ENCODE measurements around the gene PDE6H.
A peak's percentile ranks its signal among the peaks of the same experiment; 100 is the strongest.

Gene PDE6H

GRCh38 chr12:14960548-14961465, 12.0 kb upstream of the PDE6H start:
- Histone ChIP-seq H3K27ac (ENCODE audit: low read depth, low read length) (peak overlapping the region; percentile 98), H3K79me2 (ENCODE audit: control insufficient read depth, low read length) (peaks cover 60% of the 10 kb centered on the region), H3K27me3 (ENCODE audit: control insufficient read depth, low read length) (no peaks in the 10 kb centered on the region), H3K4me1 (ENCODE audit: control insufficient read depth, low read length) (peaks cover 70% of the 10 kb centered on the region), H3K9me2 (replicated peaks; ENCODE audit: control insufficient read depth, low read length) (no peaks in the 10 kb centered on the region), H3K9me3 (ENCODE audit: control insufficient read depth, insufficient read depth, low read length) (no peaks in the 10 kb centered on the region), H3F3A (ENCODE audit: control insufficient read depth, insufficient read depth) (peaks cover 61% of the 10 kb centered on the region), H3K4me3 (ENCODE audit: low read length) (peak overlapping the region; percentile 90), H3K4me2 (ENCODE audit: low read length) (peak overlapping the region; percentile 98), H4K20me1 (ENCODE audit: control insufficient read depth, insufficient read depth, low read depth, low read length) (peaks cover 7% of the 10 kb centered on the region; the same call in 1 of the 2 replicates), H3K36me3 (ENCODE audit: control insufficient read depth, low read length) (peaks cover 59% of the 10 kb centered on the region)
- TF ChIP-seq CTCF (IDR thresholded peaks at IDR 0.05; ENCODE audit: low read depth, low read length, poor library complexity, severe bottlenecking): peak; percentile 9
- no peak for TF ChIP-seq EZH2phosphoT487 (IDR thresholded peaks at IDR 0.05; ENCODE audit: borderline replicate concordance, low read length)

GRCh38 chr12:14961466-14962152, 11.2 kb upstream of the PDE6H start, which contains the start of gene ARHGDIB:
Gene ARHGDIB, minus strand, starts transcription at chr12:14961601. Its CDS starts 10,889 bp downstream, at chr12:14950712.
- Histone ChIP-seq H3K9me2 (replicated peaks; ENCODE audit: control insufficient read depth, low read length) (no peaks in the 10 kb centered on the region), H3K36me3 (ENCODE audit: control insufficient read depth, low read length) (peaks cover 52% of the 10 kb centered on the region), H3K27ac (ENCODE audit: low read depth, low read length) (peak within 1 kb of the TSS; percentile 98), H3K79me2 (ENCODE audit: control insufficient read depth, low read length) (peaks cover 52% of the 10 kb centered on the region), H3K4me1 (ENCODE audit: control insufficient read depth, low read length) (peaks cover 62% of the 10 kb centered on the region), H3K4me3 (ENCODE audit: low read length) (peak within 1 kb of the TSS; percentile 90), H3K27me3 (ENCODE audit: control insufficient read depth, low read length) (no peaks in the 10 kb centered on the region), H4K20me1 (ENCODE audit: control insufficient read depth, insufficient read depth, low read depth, low read length) (peaks cover 7% of the 10 kb centered on the region; the same call in 1 of the 2 replicates), H3F3A (ENCODE audit: control insufficient read depth, insufficient read depth) (peaks cover 53% of the 10 kb centered on the region), H3K4me2 (ENCODE audit: low read length) (peak within 1 kb of the TSS; percentile 98), H3K9me3 (ENCODE audit: control insufficient read depth, insufficient read depth, low read length) (no peaks in the 10 kb centered on the region)
- no peak for TF ChIP-seq EZH2phosphoT487 (IDR thresholded peaks at IDR 0.05; ENCODE audit: borderline replicate concordance, low read length)
- TF ChIP-seq CTCF (IDR thresholded peaks at IDR 0.05; ENCODE audit: low read depth, low read length, poor library complexity, severe bottlenecking): no peak

GRCh38 chr12:14962153-14962539, 10.7 kb upstream of the PDE6H start:
- Histone ChIP-seq H3K4me1 (ENCODE audit: control insufficient read depth, low read length) (peaks cover 60% of the 10 kb centered on the region), H3K4me3 (ENCODE audit: low read length) (peak overlapping the region; percentile 90)

More at GRCh38 chr12:14962153-14962539, 10.7 kb upstream of the PDE6H start:
- Histone ChIP-seq H3F3A (ENCODE audit: control insufficient read depth, insufficient read depth) (peaks cover 47% of the 10 kb centered on the region), H3K27me3 (ENCODE audit: control insufficient read depth, low read length) (no peaks in the 10 kb centered on the region), H3K36me3 (ENCODE audit: control insufficient read depth, low read length) (peaks cover 46% of the 10 kb centered on the region), H3K9me2 (replicated peaks; ENCODE audit: control insufficient read depth, low read length) (no peaks in the 10 kb centered on the region), H3K4me2 (ENCODE audit: low read length) (peak overlapping the region; percentile 98), H3K9me3 (ENCODE audit: control insufficient read depth, insufficient read depth, low read length) (no peaks in the 10 kb centered on the region), H4K20me1 (ENCODE audit: control insufficient read depth, insufficient read depth, low read depth, low read length) (peaks cover 3% of the 10 kb centered on the region; the same call in 1 of the 2 replicates), H3K27ac (ENCODE audit: low read depth, low read length) (peak overlapping the region; percentile 98), H3K79me2 (ENCODE audit: control insufficient read depth, low read length) (peaks cover 46% of the 10 kb centered on the region)
- TF ChIP-seq EZH2phosphoT487 (IDR thresholded peaks at IDR 0.05; ENCODE audit: borderline replicate concordance, low read length): no peak
- no peak for TF ChIP-seq CTCF (IDR thresholded peaks at IDR 0.05; ENCODE audit: low read depth, low read length, poor library complexity, severe bottlenecking)

All from DOHH2 (cell line).